Measurements from ENCODE around the gene TXNDC2. TPM values are rescaled to one million over a fixed set of nuclear protein-coding genes. Genes with fewer than 3 reads are reported as not detected.

TXNDC2 gene
- total and polyA plus RNA-seq, 9 of the 15 experiments (the other 6 are each of a cell fraction or from before 2014, with no cell fraction given): 1.2 to 4.9 (median 2.3) TPM

DNA sequence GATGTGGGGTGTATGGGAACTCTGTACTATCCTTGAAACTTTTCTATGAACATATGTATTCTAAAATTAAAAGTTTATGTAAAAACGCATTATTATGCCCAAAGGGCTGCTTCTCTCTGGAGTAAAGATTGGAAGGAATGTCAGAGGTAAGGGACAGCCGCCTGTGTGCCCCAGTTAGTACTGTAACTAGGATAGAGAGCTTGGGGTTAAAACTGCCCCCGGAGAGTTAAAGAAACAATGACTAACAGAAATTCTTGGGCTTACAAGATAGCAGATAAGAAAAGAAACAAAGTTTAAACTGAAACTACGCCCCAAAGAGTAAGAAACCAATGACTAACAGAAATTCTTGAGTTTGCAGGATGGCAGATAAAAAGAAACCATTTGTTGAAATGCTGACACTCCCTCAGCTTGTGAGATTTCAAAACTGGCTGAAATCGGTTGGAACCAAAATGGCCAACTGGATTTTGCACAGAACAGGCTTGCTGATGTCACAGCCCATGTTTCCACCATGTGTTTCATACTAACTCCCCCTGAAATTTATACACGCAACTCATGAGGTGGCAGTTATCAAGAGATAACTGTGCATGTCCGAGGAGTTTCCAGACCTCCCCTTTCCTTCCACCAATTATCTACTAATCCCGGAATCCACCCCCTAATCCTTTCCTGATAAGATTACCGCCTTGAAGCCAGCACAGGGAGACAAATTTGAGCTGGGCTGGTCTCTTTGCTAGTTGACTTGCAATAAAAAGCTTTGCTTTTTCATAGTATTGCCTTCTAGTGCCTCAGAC, 8.7 kb upstream of the TXNDC2 start (continued):
- TF ChIP-seq, protein P1, sequence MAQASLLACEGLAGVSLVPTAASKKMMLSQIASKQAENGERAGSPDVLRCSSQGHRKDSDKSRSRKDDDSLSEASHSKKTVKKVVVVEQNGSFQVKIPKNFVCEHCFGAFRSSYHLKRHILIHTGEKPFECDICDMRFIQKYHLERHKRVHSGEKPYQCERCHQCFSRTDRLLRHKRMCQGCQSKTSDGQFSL (CRISPR knock-in tag; IDR thresholded peaks at IDR 0.05): no peak
- TF ChIP-seq, protein P1 (tag; IDR thresholded peaks at IDR 0.05): no peak; a peak in 2 of 4 replicates
- TF ChIP-seq STAG1 (CRISPR knock-in tag; IDR thresholded peaks at IDR 0.05; ENCODE audit: borderline replicate concordance) (no peak), MYC (IDR thresholded peaks at IDR 0.05; ENCODE audit: low read depth, low read length) (peak; percentile 98), MYC (CRISPR knock-in tag; IDR thresholded peaks at IDR 0.05; ENCODE audit: borderline replicate concordance, low read depth) (no peak), ESRRB (CRISPR knock-in tag; IDR thresholded peaks at IDR 0.05; ENCODE audit: borderline replicate concordance) (no peak; the same call in 1 of the 2 replicates), TEAD2 (tag; IDR thresholded peaks at IDR 0.05) (peak; percentile 92; the same call in 1 of the 2 replicates), SAFB (IDR thresholded peaks at IDR 0.05; ENCODE audit: borderline replicate concordance, low read depth, low read length) (no peak), BRCA1 (IDR thresholded peaks at IDR 0.05) (no peak), BRCA1 (CRISPR knock-in tag; IDR thresholded peaks at IDR 0.05) (no peak), MCM2 (IDR thresholded peaks at IDR 0.05; ENCODE audit: low read depth) (no peak), GABPA (tag; conservative IDR thresholded peaks at IDR 0.05; ENCODE audit: low read depth) (peak; percentile 50; the same call in 1 of the 2 replicates), ELF4 (CRISPR knock-in tag; IDR thresholded peaks at IDR 0.05) (no peak), MCM5 (IDR thresholded peaks at IDR 0.05; ENCODE audit: low read depth) (no peak), ZNF165 (CRISPR knock-in tag; IDR thresholded peaks at IDR 0.05; ENCODE audit: borderline replicate concordance) (no peak), MXI1 (IDR thresholded peaks at IDR 0.05; ENCODE audit: low read depth, low read length) (0 out of 2 replicates have a peak, but pooled peaks have one; percentile 33), HNRNPLL (IDR thresholded peaks at IDR 0.05; ENCODE audit: low read depth, low read length, poor library complexity, severe bottlenecking) (no peak), ZSCAN32 (CRISPR knock-in tag; IDR thresholded peaks at IDR 0.05) (no peak), STAT5B (CRISPR knock-in tag; IDR thresholded peaks at IDR 0.05) (no peak), MECOM (CRISPR knock-in tag; IDR thresholded peaks at IDR 0.05) (no peak), HNRNPUL1 (IDR thresholded peaks at IDR 0.05; ENCODE audit: low read length) (no peak)
- TF ChIP-seq, protein P2, sequence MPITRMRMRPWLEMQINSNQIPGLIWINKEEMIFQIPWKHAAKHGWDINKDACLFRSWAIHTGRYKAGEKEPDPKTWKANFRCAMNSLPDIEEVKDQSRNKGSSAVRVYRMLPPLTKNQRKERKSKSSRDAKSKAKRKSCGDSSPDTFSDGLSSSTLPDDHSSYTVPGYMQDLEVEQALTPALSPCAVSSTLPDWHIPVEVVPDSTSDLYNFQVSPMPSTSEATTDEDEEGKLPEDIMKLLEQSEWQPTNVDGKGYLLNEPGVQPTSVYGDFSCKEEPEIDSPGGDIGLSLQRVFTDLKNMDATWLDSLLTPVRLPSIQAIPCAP (CRISPR knock-in tag; IDR thresholded peaks at IDR 0.05; ENCODE audit: borderline replicate concordance): no peak
- TF ChIP-seq, protein P3, sequence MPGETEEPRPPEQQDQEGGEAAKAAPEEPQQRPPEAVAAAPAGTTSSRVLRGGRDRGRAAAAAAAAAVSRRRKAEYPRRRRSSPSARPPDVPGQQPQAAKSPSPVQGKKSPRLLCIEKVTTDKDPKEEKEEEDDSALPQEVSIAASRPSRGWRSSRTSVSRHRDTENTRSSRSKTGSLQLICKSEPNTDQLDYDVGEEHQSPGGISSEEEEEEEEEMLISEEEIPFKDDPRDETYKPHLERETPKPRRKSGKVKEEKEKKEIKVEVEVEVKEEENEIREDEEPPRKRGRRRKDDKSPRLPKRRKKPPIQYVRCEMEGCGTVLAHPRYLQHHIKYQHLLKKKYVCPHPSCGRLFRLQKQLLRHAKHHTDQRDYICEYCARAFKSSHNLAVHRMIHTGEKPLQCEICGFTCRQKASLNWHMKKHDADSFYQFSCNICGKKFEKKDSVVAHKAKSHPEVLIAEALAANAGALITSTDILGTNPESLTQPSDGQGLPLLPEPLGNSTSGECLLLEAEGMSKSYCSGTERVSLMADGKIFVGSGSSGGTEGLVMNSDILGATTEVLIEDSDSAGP (CRISPR knock-in tag; IDR thresholded peaks at IDR 0.05): no peak
- TF ChIP-seq, protein P4, sequence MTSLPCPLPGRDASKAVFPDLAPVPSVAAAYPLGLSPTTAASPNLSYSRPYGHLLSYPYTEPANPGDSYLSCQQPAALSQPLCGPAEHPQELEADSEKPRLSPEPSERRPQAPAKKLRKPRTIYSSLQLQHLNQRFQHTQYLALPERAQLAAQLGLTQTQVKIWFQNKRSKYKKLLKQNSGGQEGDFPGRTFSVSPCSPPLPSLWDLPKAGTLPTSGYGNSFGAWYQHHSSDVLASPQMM (CRISPR knock-in tag; IDR thresholded peaks at IDR 0.05): no peak

Measured in K562 (cell line).